ENCODE measurements around the gene TBC1D21.

The TBC1D21 gene, protein sequence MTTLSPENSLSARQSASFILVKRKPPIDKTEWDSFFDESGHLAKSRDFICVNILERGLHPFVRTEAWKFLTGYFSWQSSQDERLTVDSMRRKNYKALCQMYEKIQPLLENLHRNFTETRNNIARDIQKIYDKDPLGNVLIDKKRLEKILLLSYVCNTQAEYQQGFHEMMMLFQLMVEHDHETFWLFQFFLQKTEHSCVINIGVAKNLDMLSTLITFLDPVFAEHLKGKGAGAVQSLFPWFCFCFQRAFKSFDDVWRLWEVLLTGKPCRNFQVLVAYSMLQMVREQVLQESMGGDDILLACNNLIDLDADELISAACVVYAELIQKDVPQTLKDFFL

DNA sequence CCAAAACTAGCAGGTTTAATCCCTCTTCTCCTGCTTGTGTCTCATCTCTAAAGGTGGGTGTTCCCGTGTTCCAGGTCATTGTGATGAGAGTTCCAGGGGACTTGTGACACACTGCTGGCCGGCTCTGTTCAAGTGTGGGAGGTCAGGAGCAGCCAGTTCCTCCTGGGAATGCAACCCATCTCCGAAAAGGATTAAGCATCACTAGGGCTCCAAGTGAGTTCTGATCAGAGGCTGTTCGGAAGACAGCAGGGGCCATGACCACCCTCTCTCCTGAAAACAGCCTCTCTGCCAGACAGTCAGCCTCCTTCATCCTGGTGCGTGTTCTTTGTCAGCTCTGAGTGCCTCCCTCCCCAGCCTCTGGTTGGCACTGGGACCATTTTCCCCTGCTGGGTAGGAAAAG, at the start of gene TBC1D21:
TSS of gene TBC1D21 (plus strand) at position 109 of the 400 bp plus-strand sequence. CDS start at position 255, 146 bp downstream.
- DNase-seq (ENCODE audit: low read depth in 2 of 2), result no peak

DNA sequence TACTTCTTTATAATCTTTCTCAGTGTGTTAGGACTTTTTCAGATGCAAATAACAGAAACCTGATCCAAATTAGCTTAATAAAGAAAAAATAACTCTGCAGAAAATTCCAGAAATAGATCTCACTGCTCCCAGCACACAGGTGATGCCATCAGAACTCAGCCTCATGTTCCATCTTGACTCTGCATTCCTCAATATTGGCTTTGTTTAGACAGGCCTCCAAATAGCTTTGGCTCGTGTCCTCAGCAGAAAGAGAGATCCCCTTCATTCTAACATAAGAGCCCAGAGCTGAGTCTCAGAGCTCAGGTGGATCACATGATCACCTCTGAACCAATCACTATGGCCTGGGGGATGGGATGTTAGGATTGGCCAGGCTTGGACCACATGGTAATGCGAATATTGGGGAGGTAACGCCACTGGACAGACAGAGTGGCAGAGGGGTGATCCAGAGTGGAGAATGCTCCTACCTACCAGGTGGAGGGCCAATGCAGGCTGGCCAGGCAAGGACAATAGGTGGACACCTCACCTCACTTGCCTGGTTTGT, 46.6 kb upstream of the TBC1D21 start:
- no peak for DNase-seq (ENCODE audit: low read depth in 2 of 2)

DNA sequence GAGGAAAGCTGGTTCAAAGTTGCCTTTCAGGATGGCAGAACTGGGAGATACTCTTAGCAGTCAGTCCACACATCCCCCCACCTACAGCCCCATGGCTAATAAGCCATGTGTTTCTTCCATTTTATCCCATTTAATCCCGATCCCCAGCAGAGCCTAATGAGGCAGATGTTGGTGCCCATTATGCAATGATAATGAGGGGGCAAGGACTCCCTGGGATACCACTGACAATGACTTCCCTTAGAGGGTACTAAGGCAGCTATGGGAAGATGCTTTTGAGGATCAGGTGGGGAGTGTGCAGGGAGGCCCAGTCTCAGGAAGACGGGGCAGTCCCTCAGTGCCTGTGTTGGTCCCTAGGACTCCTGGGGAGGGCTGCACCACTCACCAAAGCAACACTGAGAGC, 43.8 kb upstream of the TBC1D21 start:
- DNase-seq (ENCODE audit: low read depth in 2 of 2), result no peak

DNA sequence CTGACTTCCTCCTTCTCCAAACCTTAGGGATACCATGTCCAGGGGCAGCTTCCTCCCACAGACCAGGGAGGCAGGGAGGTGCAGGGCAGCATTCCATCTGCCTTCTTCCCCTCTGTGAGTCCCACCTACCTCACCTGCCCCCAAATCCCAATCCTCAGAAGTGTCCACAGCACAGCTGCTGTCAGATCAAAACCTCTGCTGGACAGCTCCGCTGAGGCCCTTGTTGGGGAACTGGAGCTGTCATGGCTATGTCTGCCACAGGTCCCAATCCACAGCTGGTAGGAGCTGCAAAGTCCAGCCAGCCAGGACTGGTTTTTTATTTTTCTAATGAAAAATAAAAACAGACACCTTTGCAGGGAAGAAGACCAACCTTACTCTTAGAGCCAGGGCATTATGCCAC, 40.7 kb upstream of the TBC1D21 start:
- DNase-seq (ENCODE audit: low read depth in 2 of 2), result no peak

DNA sequence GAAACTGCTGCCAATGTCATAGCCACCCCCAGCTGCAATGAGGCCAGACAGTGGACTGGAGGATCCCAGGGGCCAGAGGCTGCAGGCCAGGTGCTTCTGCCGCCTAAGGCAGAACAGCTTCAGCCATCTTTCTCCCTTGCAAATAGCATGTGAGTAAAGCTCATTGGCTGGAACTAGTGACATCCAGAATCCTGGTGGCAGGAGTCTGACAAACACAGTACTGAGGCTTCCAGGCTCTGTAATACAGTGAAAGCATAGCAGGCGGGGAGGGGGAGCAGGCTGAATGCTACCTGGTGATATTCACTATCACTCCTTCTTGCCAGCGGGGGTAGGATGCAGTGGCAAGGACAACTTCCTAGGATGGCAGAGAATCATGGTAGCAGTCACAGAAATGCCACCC, 36.5 kb upstream of the TBC1D21 start:
- no peak for DNase-seq (ENCODE audit: low read depth in 2 of 2)

DNA sequence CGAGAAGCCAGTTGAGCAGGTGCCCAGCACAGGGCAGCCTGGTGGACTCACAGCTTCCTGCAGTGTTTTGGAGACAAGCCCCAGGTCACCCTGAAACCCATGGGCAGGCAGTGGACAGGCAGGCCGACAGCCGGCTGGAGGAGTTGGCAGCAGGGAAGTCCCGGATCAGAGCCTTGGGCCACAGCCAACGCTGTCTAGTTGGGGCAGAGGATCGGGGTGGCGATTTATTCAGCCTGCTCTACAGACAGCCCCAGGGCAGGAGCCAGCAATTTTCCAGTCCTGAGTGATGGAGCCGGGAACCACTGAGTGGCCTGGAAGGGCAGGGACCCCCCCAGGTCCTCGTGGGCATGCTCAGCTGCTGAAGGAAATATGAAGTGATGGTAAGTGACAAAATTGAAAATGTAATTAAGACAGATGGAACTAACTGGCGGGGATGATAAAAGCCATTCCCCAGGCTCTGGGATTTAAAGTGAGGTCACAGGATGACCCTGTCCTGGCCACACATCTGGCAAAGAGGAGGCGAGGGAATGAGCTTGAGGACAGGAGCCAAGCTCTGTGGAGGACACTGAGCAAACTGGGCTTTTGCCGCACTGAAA, 34.4 kb upstream of the TBC1D21 start:
- DNase-seq (ENCODE audit: low read depth in 2 of 2), result no peak

DNA sequence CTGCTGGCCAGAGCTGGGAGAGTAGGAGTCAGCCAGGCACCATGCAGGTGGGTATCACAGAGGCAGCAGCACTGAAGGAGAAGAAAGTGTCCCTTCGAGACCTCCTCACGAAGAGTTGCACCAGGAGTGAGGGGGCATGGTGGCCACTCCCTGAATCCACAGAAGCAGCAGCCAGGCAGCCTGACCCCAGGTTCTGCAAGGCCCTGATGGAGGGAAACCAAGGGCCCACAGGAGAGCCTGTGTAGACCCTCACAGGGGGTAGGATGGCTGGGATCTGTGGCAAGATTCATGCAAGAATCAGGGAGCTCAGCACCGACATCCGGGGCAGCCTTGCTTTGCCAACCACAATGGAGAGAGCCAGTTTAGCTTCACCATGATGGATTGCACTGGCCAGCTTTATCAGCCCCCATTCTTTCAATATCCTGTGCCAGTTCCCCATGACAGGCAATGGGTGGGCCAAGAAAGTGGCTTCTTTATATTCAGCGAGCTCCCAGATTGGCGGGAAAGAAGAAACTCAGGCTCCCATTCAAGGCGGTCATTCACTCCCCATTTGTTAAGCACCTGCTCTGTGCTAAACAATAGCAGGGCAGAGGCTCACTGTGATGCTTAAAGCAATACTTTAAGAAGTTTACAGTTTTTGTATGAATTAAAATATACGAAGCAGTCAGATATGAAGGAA, 33.5 kb upstream of the TBC1D21 start:
- no peak for DNase-seq (ENCODE audit: low read depth in 2 of 2)

DNA sequence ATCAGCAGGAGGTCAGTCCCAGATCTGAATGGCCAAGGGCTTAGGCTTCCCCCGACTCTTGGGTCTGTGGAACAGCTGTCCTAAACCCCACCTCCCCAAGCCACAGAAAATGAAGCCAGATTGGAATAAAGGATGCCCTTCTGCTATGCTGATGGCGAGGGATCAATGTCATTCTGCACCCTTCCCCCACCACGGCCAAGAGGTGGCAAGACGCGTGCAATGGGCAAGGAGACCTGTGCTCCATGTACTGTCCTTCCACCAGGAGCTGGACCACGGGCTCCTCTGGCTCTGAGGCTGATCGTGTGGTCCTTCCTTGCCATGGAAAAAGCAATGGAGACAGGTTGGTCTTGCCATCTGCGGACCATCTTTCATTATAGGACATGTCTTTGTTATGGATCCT, 32.6 kb upstream of the TBC1D21 start:
- no peak for DNase-seq (ENCODE audit: low read depth in 2 of 2)

DNA sequence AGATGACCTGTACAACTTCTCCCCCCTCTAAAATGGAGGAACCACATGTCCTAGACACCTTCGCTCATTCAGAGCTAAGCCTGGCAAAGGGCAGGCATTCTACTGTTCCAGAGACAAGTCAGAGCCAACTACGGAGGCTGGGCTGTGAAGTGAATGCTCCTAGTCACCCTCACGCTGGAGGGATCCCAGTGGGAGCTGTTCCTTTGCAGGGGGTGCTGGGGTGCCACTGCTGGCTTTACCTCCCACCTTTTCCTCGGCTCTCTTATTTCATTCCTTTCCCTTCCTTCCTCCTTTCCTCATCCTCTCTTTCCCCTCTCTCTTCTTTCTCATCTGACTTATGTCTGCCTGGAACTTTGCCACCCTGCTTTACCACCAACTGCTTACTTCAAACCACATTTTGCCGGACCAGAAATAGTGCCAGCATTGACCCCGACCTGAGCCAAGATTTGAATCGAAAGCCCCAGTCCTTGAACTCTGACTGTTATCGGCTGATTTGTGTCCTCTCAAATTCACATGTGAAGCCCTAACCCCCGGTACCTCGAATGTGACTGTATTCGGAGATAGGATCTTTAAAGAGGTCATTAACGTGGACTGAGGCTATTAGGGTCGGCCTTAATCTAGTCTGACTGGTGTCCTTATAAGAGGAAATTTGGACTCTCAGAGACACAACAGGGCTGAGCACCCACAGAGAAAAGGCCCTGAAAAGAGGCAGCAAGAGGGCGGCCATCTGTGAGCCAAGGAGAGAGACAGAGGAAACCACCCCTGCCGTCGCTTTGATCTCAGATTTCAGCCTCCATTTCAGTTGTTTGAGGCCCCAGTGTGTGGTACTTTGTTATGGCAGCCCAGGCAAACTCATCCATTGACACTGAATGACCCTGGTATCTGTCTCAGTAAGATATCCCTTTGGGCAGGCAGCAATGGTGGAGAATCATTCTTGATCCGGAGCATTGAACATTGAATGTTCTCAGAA, 31.3 kb upstream of the TBC1D21 start:
- DNase-seq (ENCODE audit: low read depth in 2 of 2), result no peak

DNA sequence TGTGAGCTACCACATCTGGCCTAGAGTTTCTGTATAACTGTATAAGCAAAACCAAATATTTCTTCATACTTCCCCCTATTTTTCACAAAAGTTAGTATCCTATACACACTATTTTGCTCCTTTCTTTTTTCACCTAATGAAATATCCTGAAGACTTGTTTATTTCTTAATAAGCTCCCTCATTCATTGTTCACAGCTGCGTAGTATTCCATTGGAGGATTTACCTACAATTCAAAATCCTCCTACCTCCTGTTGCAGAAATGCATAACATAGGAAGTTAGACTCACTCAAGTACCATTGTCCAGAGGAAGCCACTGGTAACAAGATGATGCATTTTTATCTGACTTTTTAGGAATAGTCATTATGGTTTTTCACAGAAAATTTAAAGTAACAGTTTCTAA, 29.6 kb upstream of the TBC1D21 start:
- no peak for DNase-seq (ENCODE audit: low read depth in 2 of 2)

DNA sequence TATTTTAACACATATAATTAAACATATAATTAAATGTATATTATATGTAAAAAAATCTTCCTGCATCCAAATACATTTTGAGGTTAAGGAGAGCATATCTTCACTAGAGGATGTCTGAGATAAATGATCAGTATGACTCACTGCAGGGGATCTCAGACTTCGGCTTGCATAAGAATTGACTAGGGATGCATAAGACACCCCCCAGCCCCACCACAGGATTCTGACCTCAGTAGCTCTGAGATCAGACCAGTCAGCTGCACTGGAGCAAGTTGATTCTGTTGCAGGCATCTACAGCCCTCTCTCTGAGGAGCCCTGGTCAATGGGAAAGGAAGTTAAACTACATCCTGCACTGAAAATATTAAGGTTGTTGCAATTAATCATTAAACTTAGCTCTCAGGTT, 29.0 kb upstream of the TBC1D21 start:
- DNase-seq (ENCODE audit: low read depth in 2 of 2), result no peak

DNA sequence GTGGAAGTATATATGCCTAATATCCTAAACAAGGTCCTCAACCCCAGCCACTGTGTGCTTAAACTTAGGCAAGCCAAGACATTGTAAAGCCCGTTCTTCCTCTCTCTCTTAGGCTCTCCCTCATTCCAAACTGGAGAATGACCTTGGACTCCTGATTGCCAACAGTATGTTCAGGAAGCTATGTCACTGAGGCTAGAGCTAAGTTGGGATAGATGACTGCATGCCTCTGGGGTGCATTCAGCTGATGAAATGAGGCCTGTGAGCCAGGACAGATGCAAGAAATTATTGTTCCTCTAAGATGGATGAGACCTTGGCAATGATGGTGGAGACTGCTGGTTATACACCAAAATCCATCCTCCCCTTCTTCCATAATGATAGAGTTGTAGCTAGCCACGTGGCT, 27.9 kb upstream of the TBC1D21 start:
- no peak for DNase-seq (ENCODE audit: low read depth in 2 of 2)

DNA sequence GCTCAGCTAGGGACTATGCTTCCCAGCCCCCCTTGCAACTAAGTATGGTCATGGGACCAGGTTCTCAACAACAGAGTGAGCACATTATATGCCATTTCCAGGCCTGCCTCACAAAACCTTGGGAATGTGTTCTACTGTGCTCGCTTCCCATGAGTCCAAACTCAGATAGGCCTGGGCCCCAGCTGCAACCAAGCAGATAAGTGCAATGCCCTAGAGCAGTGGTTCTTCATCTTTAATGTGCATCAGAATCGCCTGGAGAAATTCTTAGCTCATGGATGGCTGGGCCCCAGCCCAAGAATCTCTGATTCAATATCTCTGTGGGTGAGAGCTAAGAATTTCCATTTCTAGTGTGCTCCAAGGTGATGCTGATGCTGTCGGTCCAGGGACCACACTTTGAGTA, 27.5 kb upstream of the TBC1D21 start:
- no peak for DNase-seq (ENCODE audit: low read depth in 2 of 2)

DNA sequence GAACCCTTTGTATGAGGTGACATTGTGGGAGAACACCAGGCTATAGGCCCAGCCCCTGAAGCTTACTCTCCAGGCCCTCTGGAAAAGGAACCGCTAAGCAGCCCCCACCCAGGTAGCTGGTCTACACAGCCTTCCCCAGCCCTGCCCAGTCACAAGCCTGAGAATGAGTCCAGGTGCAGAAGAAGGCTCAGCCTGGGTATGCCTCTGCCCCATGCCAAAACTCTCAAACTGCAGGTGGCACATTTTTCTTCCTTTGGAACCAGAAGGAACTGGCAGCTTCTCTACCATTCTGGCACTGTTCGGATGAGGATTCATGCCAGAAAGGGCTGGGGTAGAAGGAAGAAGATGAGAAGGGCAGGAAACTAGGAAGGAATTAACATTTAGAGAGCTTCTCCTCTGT, 23.7 kb upstream of the TBC1D21 start:
- DNase-seq (ENCODE audit: low read depth in 2 of 2), result no peak

DNA sequence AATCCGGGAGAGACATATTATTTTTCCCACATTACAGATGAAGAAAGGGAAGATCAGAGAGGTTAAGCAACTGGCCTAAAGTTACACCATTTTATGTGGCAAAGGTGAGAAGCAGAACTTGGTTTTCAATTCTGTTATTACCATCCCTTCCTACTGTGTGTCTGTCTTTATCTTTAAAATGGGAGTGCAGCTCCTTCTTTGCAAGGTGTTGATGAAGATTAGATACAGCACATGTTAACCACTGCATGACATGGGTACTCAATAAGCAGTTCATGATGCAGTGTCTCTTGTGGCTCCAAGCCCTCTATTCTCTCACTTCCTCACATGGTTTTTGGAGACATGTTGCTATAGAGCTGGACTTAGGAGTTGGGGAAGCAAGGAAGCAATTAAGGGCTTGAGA, 23.1 kb upstream of the TBC1D21 start:
- no peak for DNase-seq (ENCODE audit: low read depth in 2 of 2)

DNA sequence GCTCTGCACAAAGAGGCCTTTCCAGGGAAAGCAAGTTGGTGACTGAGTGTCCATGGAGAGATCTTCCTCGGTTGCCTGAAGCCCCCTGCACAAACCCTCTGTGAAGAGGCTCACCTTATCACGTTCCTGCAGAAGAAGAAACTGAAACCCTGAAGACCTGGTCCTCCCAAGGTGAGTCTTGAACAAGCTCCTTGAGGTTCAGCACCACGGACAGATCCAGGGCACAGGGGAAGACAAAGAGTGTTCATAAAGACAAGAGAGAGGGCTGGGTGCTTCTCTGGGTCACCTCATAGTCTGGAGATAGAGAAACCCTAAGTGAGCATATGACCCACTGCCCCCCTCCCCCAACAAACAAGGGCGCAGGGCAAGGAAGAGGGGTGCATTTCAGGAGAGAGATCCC, 21.7 kb upstream of the TBC1D21 start:
- peak; percentile 10 to 22 for DNase-seq (ENCODE audit: low read depth in 2 of 2)

DNA sequence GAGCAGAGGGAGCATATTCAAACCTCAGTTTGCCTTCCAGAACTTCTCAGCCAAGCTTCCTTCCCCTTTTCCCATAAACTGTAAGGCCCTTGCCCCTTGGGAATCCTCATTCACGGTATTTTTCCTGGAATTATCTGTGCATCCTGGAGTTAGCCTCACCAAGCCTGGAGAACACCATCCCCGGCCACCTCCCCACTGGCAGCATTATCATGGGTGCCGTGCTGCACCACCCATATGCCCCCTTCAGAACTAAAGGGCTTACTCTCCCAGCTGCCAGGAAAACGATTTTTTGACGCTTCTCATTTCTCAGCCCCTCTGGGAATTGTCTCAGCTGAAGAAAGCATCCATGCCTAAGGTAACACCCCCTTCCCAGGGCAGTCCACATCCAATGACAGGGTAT, 20.9 kb upstream of the TBC1D21 start:
- DNase-seq (ENCODE audit: low read depth in 2 of 2), result no peak

DNA sequence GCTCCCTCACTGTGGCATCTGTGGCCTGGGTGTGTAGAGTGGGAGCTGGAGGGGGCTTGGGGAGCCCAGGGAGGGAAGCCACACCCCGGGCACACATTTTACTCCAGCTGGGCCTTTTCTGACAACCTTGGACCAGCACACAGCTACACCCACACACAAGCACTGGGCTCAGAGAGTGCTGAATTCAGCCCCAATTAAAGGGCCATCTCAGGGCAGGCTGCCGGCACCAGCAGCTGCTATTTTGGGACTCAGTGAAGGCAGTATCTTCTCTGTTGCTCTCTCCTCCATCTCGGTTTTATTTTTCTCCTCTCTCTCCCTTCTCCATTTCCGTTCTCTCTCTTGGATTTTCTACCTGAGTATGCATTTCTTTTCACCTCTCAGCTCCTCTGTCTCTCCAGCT, 19.1 kb upstream of the TBC1D21 start:
- DNase-seq (ENCODE audit: low read depth in 2 of 2), result no peak

DNA sequence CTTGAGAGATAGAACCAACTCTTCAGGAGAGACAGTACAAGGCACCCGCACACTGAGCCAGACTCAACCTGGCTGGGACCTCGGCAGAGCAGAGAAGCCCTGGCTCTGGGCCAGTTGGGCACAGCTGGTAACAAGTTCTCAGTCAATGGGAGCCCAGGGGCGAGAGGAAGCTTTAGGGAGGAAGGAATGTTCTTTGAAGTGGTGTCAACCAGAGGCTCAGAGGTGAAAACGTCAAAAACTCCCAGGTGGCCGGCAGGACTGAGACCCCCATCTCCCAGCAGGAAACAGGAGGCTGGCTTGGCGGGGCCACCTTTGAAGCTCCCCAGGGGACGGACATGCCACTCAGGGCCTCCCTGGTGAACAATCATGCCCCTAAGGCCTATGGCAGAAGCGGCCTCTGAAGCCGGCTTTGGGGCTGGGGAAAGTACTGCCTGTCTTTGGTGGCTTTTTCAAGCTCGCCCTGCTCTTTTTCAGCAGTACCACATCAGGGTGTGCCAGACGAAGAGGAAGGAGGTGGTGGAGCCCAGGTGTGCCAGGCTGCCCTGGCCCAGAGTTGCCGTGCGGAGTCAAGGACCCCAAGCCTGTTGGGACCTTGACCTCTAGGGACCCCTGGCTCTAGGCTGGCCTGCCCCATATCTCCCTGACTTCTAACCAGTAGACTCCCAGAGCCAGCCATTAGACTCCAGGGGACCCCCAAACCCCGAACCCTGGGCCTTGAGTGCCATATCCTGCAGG, 16.7 kb upstream of the TBC1D21 start:
- no peak for DNase-seq (ENCODE audit: low read depth in 2 of 2)

DNA sequence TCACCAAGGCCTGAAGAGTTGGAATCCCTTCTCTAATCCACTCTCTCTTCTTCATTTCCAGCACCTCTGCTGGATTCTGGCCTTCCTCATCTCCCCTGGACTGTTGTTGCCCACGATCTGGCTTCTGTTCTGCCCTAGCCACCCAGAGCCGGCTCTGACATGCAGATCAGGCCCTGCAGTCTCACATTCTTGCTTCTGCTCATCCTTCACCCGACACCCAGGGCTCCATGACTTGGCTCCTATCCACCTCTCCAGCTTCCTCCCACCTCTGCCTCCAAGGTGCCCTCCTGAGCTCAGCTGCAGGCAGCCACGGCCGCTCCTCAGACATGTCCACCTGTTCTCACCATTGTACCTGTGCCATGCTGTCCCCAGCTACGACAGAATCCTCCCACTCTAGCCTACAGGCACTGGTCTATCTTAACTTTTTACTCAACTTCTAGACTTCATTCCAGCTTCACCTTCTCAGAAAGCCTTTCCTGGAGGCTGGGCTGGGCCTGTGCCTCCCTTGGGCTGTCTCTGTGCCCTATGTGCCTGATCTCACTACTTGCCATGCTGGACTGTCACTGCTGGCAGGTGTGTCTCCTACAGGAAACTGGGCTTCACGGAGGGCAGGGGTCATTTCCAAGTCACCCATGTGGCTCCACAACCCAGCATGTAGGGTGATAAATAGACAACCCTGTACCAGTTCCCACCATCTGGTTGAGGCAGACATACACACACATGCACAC, 16.0 kb upstream of the TBC1D21 start:
- no peak for DNase-seq (ENCODE audit: low read depth in 2 of 2)
